ENCODE results near the gene SCYL2. TPM values are rescaled to one million over a fixed set of nuclear protein-coding genes. Genes with fewer than 3 reads are reported as not detected.

The SCYL2 gene
- total RNA-seq, 1 experiment from 2014 or later: 41.4 TPM

GRCh38 chr12:100381379-100381778 lies 114.4 kb downstream of the SCYL2 start:
- TF ChIP-seq CTCF (conservative IDR thresholded peaks at IDR 0.05): no peak
- H3K79me2 ChIP-seq (ENCODE audit: insufficient read depth, low read length): no peaks in the 10 kb centered on the region
- no peak overlapping the region for H3K4me3 Mint-ChIP-seq

More at GRCh38 chr12:100381379-100381778, 114.4 kb downstream of the SCYL2 start:
- H2BK15ac ChIP-seq (ENCODE audit: low read depth, low read length): no peak overlapping the region
- no peak overlapping the region for H3K27ac ChIP-seq (ENCODE audit: insufficient read length, low read depth, low read length)
- no peaks in the 10 kb centered on the region for H3K27me3 ChIP-seq (ENCODE audit: insufficient read depth, low read length)
- H3K14ac ChIP-seq (ENCODE audit: insufficient read depth, low read length): no peak overlapping the region
- H2BK20ac ChIP-seq (ENCODE audit: low read depth, low read length, poor library complexity, severe bottlenecking): no peak overlapping the region
- no peak overlapping the region for H3K4ac ChIP-seq (ENCODE audit: low read depth, low read length)
- no peak overlapping the region for H3K4me2 ChIP-seq (ENCODE audit: insufficient read depth, insufficient read length, low read length)
- no peaks in the 10 kb centered on the region for H3K36me3 Mint-ChIP-seq (ENCODE audit: insufficient read depth in 1 of 3, low read depth in 3 of 3)
- no peaks in the 10 kb centered on the region for H3K27me3 Mint-ChIP-seq (ENCODE audit: low read depth)
- H3K23ac ChIP-seq (ENCODE audit: insufficient read length, low read depth, low read length): no peak overlapping the region
- no peaks in the 10 kb centered on the region for H4K20me1 ChIP-seq (ENCODE audit: control insufficient read depth, insufficient read depth, insufficient read length)
- no peak overlapping the region for H2AK5ac ChIP-seq (ENCODE audit: insufficient read length, low read length)
- H3K9me3 Mint-ChIP-seq: no peaks in the 10 kb centered on the region
- H3K56ac ChIP-seq (ENCODE audit: insufficient read length, low read depth, low read length): no peak overlapping the region
- H3K23me2 ChIP-seq (ENCODE audit: insufficient read length, low read depth, low read length, poor library complexity, severe bottlenecking): no peaks in the 10 kb centered on the region
- no peak overlapping the region for H4K5ac ChIP-seq (ENCODE audit: insufficient read length, low read depth, low read length)
- no peak overlapping the region for H2BK12ac ChIP-seq (ENCODE audit: insufficient read length, low read depth, low read length)
- H3K27ac Mint-ChIP-seq: no peak overlapping the region
- H3K79me1 ChIP-seq (ENCODE audit: insufficient read depth, low read depth, low read length, poor library complexity, severe bottlenecking): no peaks in the 10 kb centered on the region
- H3K9me3 ChIP-seq (ENCODE audit: control insufficient read depth, low read depth, low read length): no peaks in the 10 kb centered on the region
- H3K9ac ChIP-seq (ENCODE audit: extremely low read depth, insufficient read length, low read length): no peak overlapping the region
- no peak overlapping the region for H3T11ph ChIP-seq (ENCODE audit: low read length)
- H4K91ac ChIP-seq (ENCODE audit: insufficient read length, low read depth, low read length): no peak overlapping the region
- no peak for DNase-seq
- no peaks in the 10 kb centered on the region for H3K4me1 ChIP-seq (ENCODE audit: insufficient read depth, low read length)
- H2BK5ac ChIP-seq (ENCODE audit: insufficient read length, low read length): no peak overlapping the region
- H4K8ac ChIP-seq (replicated peaks; ENCODE audit: insufficient read length, low read depth, low read length): no peak overlapping the region
- H2AFZ ChIP-seq (ENCODE audit: low read length): no peak overlapping the region
- no peak overlapping the region for H3K18ac ChIP-seq (ENCODE audit: insufficient read length, low read depth, low read length)
- no peak overlapping the region for H2BK120ac ChIP-seq (ENCODE audit: low read depth, low read length, poor library complexity, severe bottlenecking)
- WGBS (ENCODE audit: extremely low coverage, insufficient read length, low lambda C conversion rate): no CpG with 5 or more reads among the region's 2 CpGs
- H3K4me1 Mint-ChIP-seq: peaks cover 0 to 2% of the 10 kb centered on the region in 2 experiments; a peak in 1 of 4 replicates

Measured in H9 (cell line).